Stimulated activated CD4-positive, alpha-beta T cell treated with anti-CD3 and anti-CD28 coated beads, Interleukin-4, amount 100 ng/mL, for 48 hours (primary cell): ENCODE measurements around the gene DDN.
A peak's percentile ranks its signal among the peaks of the same experiment; 100 is the strongest.

Experiments used
- DNase-seq, 2 donors: peaks; one replicate each; pipeline ENCODE4 v3.0.0-alpha.2; 2020; ENCODE audit warnings: low read depth in 2 of 2

Gene DDN

GRCh38 chr12:49031573-49032161, 32.5 kb upstream of the DDN start:
- no peak for DNase-seq

DNA sequence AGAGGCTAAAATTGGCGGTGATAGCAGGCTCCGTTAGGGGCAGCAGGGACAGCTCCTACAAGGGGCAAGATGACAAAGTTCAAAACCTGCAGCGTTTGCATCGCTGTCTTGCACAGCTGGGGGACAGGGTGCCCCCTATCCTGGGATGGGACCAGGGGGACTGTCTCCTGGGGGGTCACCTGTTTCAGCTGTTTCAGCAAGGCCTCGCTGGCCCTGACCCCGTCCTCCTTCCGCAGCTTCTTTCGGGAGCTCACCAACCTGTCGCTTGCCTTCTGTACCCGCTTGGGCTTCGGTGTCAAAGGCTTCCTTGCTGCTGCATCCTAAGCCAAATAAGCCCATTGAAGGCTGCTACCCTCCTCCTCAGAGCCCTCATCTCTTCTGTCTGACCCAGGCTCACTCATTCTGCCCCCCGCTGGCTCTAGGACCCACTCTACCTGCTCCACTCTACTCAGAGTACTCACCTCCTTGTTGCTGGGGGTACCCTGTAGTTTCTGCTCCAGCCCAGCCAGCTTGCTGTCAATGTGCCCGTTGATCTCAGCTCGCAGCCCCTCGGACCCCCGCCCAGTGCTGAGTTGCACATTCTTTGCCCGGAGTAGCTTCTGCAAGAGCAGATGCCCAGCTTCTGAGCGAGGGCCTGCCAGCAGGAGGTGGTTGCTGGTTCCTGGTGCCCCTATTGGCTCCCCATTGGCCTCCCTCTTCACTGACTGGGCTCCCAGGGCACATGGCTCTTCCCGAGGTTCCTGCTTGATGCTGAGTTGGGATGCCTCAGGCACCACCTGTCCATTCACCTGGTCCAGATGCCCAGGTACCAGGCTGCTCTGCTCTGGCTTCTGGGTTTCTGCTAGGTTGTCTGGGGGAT, 31.8 kb upstream of the DDN start:
- no peak for DNase-seq

DNA sequence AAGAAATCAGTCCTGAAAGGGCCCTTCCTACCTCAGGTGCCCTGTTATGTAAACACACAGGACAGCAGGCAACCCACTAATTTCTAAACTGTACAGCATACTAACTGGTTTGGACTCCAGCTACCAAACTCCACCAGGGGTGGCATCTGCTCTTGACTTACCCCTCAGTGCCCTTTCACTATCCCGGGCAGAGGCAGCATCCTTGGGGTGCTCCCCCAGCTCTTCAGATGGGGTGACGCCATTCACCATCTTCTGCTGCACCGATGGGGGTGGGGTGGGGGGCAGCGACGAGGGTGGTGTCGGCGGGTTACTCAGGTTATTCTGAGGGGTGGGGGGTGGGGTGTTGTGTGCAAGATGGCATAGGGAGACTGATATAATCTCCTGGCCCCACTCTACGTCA, 30.9 kb upstream of the DDN start:
- no peak for DNase-seq

- DNase-seq = no peak
Observed at GRCh38 chr12:49028666-49029275, 29.6 kb upstream of the DDN start.

DNA sequence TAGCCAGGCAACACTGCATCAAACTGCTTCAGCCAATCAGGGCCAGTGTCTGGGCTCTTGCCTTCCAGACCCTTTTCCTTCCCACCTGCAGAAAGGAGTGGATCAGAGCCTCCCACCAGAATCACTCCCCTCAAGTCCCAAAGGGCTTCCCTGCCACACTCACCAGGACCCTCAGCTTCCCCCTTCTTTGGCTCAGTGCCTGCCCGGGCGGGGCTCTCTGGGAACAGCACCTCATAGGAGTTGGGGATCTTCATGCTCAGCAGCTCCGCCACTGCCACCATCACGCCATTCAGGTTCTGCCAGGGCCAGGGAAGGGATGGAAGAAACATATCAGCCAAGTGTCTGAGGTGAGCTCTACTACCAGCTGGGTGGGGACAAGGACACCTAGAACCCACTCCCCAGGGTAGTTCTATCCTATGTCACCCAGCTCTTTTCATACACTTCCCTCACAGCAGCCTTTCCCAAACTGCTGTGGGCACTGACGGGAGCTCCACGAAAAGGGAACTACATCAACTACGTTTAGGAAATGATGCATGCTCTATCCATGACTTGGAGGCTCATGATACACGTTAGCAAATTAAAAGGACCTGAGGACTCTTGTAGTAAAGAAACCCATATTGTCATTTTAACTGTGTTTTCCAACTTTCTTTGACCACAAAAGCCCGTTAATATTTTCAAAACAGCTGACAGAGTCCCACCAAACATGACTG, 28.8 kb upstream of the DDN start:
- no peak for DNase-seq

DNA sequence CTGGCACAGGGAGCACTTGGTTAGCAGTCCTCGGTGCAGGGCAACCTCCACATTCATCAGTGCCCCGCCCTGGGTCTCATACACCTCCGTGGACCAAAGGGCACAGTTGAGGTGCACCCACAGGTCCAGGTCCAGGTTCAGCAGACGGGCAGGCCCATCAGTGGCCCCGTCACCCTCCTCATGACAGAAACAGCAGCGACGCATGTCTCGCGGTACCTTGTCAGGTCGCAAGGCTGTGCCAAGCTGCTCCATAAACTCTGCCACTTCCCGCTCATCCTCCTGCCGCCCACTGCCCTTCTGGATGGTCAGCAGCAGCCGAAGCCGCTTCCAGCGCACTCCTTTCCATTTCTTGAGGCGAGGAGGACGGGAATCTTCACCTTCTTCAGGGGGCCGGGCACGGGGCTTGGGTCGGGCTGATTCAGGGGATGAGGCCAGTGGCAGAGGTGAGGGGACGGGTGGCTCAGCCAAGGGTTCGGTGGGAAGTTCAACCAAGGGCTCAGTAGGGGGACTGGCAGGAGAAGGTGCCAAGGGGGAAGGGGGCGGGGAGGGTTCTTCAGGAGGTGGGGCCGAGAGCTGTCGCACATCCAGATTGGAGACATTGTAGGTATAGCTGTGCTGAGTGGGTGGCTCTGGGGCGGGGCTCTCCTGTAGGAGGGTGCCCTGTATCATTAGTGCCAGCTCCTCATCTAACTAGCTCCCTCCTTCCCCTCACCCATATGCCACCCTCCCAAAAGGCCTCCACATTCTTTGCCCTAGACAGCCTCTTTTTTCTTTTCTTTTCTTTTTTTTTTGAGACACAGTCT, 27.7 kb upstream of the DDN start:
- no peak for DNase-seq

DNA sequence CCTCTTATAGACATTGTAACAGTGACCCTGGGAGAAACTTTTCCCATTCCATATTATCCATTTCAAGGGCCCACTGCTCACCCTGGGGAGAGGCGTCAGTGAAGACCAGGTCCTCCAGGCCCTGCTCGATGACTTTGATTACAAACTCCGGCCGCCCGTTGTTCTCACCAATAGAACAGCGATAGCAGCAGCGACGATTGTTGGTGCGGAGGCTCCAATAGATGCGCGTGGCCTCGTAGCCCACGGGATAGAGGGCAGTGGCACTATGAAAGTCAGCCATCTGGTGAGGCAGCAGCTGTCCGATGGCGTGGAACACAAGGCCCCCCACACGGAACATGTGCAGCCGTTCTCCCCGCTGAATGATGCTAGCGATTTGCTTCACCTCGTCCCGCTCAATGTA, 26.9 kb upstream of the DDN start:
- no peak for DNase-seq

DNA sequence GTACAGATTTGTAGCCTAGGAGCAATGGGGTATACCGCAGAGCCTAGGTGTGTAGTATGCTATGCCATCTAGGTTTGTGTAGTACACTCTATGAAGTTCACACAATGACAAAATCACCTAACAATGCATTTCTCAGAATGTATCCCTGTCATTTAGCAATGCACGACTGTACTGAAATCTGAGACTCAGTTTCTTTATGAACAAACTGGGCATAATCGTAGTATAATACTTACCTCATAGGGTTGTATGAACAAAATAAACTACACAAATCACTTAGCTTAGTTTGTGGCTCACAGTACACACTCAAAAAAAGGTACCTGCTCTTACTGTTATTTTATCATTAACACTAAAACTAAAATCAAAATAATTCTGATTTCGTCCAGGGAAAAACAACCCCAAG, 26.3 kb upstream of the DDN start:
- DNase-seq = no peak

- DNase-seq = no peak
Observed at GRCh38 chr12:49024543-49024942, 25.4 kb upstream of the DDN start.

- no peak for DNase-seq
Observed at GRCh38 chr12:49023812-49024211, 24.6 kb upstream of the DDN start.

DNA sequence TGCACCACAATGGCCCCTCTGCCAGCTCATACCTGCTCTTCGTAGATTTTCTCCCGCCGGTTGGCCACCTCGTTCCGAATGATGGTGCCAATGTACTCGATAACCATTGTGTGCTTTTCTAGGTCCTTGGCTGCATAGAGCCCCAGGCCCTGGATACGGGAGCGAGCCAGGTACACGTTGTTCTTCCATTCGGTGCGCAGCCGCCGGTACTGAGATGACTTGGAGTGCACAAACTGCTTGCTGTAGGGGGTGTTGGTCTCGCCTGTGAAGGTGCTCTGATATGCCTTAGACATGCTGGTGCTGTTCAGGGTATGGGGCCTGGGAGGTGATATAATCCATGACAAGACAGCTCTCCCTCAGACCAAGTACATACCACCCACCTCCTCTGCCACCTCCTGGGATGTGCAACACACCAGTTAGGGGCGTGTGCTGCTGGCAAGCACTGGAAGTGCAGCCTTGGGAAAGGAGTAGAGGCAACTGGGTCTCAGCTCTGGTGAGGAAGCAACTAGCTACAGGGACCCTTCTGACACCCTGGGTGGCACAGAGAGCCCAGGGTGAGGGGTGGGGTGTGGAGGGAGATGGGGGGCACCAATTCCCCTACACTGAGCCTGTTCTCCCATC, 23.5 kb upstream of the DDN start:
- DNase-seq = no peak

DNA sequence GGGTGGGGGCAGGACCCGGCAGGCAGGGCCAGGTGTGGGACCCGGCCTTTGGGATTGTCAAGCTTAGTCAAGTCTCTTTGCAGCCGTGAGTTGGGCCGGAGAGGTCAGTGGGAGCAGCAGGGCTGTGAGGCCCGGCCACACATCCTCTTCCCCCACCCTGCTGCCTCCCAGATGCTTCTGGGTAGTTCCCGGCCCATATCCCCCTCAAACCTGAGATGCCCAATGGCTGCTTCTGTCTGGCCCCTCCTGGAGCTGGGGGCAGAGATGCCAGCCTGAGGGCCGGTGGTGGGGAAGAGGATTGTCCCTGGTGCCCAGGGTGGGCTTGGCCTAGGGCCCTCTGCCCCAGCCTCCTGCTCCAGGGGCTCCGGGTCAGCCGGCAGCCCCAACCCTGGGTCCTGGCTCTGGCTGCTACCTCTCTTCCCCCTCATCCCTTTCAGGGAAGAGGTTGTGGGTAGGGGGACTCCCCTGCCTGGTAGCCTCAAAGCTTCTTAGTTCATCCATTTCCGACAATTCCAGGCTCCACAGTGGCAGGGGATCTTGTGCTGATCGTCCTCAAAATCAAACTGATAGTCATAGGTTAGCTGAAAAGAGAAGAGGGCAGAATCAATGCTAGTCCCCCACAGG, 22.2 kb upstream of the DDN start:
- DNase-seq = no peak

GRCh38 chr12:49020441-49020840, 21.3 kb upstream of the DDN start:
- DNase-seq = no peak

- DNase-seq = no peak
Observed at GRCh38 chr12:49019443-49020324, 20.5 kb upstream of the DDN start.

- no peak for DNase-seq
Observed at GRCh38 chr12:49019120-49019430, 19.9 kb upstream of the DDN start.

DNA sequence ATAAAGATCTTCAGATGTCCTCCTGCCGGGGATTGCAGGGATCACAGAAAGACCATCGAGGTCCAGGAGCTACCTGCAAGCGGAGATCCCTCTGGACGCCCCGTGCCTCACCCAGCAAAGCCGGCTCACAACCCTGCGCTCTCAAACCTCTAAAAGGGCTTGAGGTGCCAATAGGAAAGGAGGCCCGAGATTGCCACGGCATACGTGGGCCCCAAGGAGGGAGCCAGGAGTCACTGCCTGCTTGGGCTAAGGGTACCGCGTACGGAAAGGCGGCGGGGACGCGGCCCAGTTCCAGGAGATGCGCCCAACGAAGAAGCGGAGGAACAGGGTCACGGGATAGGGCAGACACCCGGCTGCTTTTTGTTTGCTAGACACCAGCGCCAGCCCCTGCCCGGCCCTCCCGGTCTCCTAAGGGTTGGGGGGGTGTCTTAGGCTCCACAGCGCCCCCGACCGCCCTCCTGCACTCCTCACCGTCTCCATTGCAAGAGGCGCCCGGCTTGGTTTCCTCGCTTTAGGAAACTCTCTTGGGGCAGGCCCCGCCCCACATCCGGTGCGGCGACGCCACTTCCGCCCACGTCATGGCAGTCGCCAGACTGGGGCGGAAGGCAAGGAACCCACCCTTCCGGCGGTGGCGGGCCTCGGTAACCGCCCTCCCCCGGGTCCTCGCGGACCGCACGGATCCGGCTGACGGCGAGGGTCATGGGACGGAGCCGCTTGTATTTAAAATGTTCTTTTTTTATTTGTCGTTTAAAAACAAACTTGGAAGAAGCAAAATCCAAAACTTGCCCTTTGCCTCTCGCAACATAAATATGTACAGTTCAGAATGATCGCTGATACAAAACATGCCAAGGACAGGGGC, 19.3 kb upstream of the DDN start, which contains the start of gene PRKAG1:
TSS of gene PRKAG1 (minus strand) at position 516 of the 859 bp plus-strand sequence. CDS start at position 480, 36 bp downstream.
- DNase-seq = peak; percentile 90 to 93

- DNase-seq = peak in 1 of 2 donors; percentile 54
Observed at GRCh38 chr12:49017891-49018260, 18.7 kb upstream of the DDN start.

DNA sequence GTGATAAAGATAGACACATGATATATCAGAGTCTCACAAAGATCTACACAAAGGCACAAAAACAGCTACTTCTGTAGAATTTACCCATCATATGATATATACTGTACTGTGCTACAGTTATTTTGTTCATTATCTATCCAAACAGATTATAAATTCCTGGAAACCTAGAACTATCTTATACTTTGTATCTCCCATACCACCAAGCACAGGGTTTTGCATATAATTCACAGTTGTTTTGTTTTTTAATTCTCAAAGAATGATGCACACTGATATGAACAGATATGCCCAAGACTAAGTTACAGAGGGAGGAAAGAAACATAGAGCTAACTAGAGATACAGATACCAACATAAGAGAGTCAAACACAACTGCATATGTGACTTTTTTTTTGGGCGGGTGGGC, 16.0 kb upstream of the DDN start:
- DNase-seq = no peak

DNA sequence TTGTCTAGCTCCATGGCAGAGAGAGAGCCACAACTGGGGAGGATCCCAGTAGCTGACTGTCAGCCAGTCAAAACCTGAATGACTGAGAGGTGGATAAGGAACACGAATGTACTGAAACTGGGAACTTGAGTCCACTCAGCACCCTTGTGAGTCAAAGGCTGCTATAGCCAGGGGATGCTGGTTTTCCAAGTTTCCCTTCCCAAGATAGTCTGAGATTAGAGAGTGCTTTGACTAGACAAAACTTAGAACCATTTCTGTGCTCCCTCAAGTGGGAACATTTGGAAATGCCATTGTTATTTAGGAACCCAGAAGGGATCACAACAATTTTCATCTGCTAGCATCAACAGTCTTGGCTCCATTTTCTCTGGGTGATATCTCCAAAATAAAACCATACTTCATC, 15.4 kb upstream of the DDN start:
- DNase-seq = no peak
